ENCODE results near the gene MMRN1.

Gene MMRN1

GRCh38 chr4:89909889-89910288, 15.2 kb downstream of the MMRN1 start:
- Histone ChIP-seq H3K4me1 (ENCODE audit: insufficient read depth, insufficient read length) (no peaks in the 10 kb centered on the region), H3K9ac (ENCODE audit: insufficient read length, low read depth) (no peak overlapping the region), H3K4me3 (ENCODE audit: insufficient read length, low read depth) (no peak overlapping the region), H3K27me3 (ENCODE audit: insufficient read depth, insufficient read length) (no peaks in the 10 kb centered on the region), H3K9me3 (ENCODE audit: insufficient read depth, low read length) (no peaks in the 10 kb centered on the region), H3K36me3 (ENCODE audit: insufficient read depth, insufficient read length, low read length) (no peaks in the 10 kb centered on the region)
- DNase-seq (ENCODE audit: low read depth, low spot score), result no peak
- TF ChIP-seq ZNF274 (IDR thresholded peaks at IDR 0.05; ENCODE audit: low read depth, low read length) (no peak), SUZ12 (IDR thresholded peaks at IDR 0.05; ENCODE audit: extremely low read depth, insufficient read depth, insufficient read length) (no peak), YY1 (IDR thresholded peaks at IDR 0.05; ENCODE audit: insufficient read depth, insufficient read length) (no peak)

GRCh38 chr4:89913623-89914022, 19.0 kb downstream of the MMRN1 start:
- Histone ChIP-seq H3K9ac (ENCODE audit: insufficient read length, low read depth) (no peak overlapping the region), H3K27me3 (ENCODE audit: insufficient read depth, insufficient read length) (no peaks in the 10 kb centered on the region), H3K4me3 (ENCODE audit: insufficient read length, low read depth) (no peak overlapping the region), H3K36me3 (ENCODE audit: insufficient read depth, insufficient read length, low read length) (no peaks in the 10 kb centered on the region), H3K9me3 (ENCODE audit: insufficient read depth, low read length) (no peaks in the 10 kb centered on the region), H3K4me1 (ENCODE audit: insufficient read depth, insufficient read length) (no peaks in the 10 kb centered on the region)
- DNase-seq (ENCODE audit: low read depth, low spot score), result no peak
- no peak for TF ChIP-seq SUZ12 (IDR thresholded peaks at IDR 0.05; ENCODE audit: extremely low read depth, insufficient read depth, insufficient read length)
- TF ChIP-seq ZNF274 (IDR thresholded peaks at IDR 0.05; ENCODE audit: low read depth, low read length), result no peak
- TF ChIP-seq YY1 (IDR thresholded peaks at IDR 0.05; ENCODE audit: insufficient read depth, insufficient read length), result no peak

GRCh38 chr4:89914609-89915550, 20.2 kb downstream of the MMRN1 start:
- Histone ChIP-seq H3K4me1 (ENCODE audit: insufficient read depth, insufficient read length) (no peaks in the 10 kb centered on the region), H3K27me3 (ENCODE audit: insufficient read depth, insufficient read length) (no peaks in the 10 kb centered on the region), H3K9me3 (ENCODE audit: insufficient read depth, low read length) (no peaks in the 10 kb centered on the region), H3K9ac (ENCODE audit: insufficient read length, low read depth) (no peak overlapping the region), H3K36me3 (ENCODE audit: insufficient read depth, insufficient read length, low read length) (no peaks in the 10 kb centered on the region), H3K4me3 (ENCODE audit: insufficient read length, low read depth) (no peak overlapping the region)
- TF ChIP-seq SUZ12 (IDR thresholded peaks at IDR 0.05; ENCODE audit: extremely low read depth, insufficient read depth, insufficient read length) (no peak), YY1 (IDR thresholded peaks at IDR 0.05; ENCODE audit: insufficient read depth, insufficient read length) (no peak), ZNF274 (IDR thresholded peaks at IDR 0.05; ENCODE audit: low read depth, low read length) (no peak)
- DNase-seq (ENCODE audit: low read depth, low spot score), result no peak

DNA sequence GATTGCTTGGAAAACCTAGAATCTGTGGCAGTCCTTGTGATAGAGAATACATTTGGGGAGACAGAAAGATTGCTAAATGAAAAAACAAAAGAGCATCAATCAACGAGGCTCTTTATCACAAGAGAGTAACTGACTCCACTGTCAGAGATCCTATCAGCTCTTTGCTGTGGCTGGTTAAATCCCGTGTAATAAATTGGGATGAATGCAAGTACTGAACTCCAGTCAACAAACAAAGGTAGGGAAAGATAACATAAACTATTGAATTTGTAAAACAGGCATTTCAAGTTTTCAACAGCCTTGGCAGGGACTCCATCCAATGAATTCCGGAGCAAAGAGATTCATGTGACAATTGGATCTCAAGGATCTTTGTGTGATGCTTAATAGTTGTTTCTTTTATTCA, 21.3 kb downstream of the MMRN1 start:
- no peaks in the 10 kb centered on the region for H3K36me3 ChIP-seq (ENCODE audit: insufficient read depth, insufficient read length, low read length)
- H3K4me1 ChIP-seq (ENCODE audit: insufficient read depth, insufficient read length), result no peaks in the 10 kb centered on the region
- H3K9me3 ChIP-seq (ENCODE audit: insufficient read depth, low read length), result no peaks in the 10 kb centered on the region
- H3K9ac ChIP-seq (ENCODE audit: insufficient read length, low read depth), result no peak overlapping the region
- H3K27me3 ChIP-seq (ENCODE audit: insufficient read depth, insufficient read length), result no peaks in the 10 kb centered on the region
- H3K4me3 ChIP-seq (ENCODE audit: insufficient read length, low read depth), result no peak overlapping the region
- no peak for DNase-seq (ENCODE audit: low read depth, low spot score)
- TF ChIP-seq YY1 (IDR thresholded peaks at IDR 0.05; ENCODE audit: insufficient read depth, insufficient read length) (no peak), SUZ12 (IDR thresholded peaks at IDR 0.05; ENCODE audit: extremely low read depth, insufficient read depth, insufficient read length) (no peak), ZNF274 (IDR thresholded peaks at IDR 0.05; ENCODE audit: low read depth, low read length) (no peak)

DNA sequence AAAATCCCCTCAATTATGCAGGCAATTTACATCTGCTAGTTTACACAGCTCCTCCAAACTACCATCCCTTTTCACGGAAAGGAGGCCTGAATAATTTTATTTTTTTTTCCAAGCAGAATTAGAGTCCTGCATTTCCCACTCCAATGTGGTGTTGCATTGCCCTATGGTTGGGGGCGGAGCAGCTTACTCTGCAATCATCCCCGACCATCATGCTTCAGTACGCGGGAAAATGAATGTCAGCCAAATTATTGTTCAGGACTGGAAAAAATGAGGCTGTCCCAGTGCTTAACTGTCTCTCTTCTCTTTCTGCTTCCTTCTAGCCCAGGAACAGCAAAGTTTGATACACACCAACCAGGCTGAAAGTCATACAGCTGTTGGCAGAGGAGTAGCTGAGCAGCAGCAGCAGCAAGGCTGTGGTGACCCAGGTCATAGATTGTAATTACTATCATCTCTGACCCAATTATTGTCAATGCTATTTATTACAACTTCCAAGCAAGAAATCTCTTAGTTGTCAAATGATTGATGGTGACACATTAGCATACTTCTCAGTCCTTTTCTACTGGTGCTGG, 28.3 kb downstream of the MMRN1 start:
- Histone ChIP-seq H3K9ac (ENCODE audit: insufficient read length, low read depth) (no peak overlapping the region), H3K9me3 (ENCODE audit: insufficient read depth, low read length) (no peaks in the 10 kb centered on the region), H3K4me3 (ENCODE audit: insufficient read length, low read depth) (no peak overlapping the region), H3K36me3 (ENCODE audit: insufficient read depth, insufficient read length, low read length) (no peaks in the 10 kb centered on the region), H3K27me3 (ENCODE audit: insufficient read depth, insufficient read length) (no peaks in the 10 kb centered on the region), H3K4me1 (ENCODE audit: insufficient read depth, insufficient read length) (no peaks in the 10 kb centered on the region)
- no peak for DNase-seq (ENCODE audit: low read depth, low spot score)
- TF ChIP-seq ZNF274 (IDR thresholded peaks at IDR 0.05; ENCODE audit: low read depth, low read length) (no peak), SUZ12 (IDR thresholded peaks at IDR 0.05; ENCODE audit: extremely low read depth, insufficient read depth, insufficient read length) (no peak), YY1 (IDR thresholded peaks at IDR 0.05; ENCODE audit: insufficient read depth, insufficient read length) (no peak)

- no peak for TF ChIP-seq YY1 (IDR thresholded peaks at IDR 0.05; ENCODE audit: insufficient read depth, insufficient read length)
- no peaks in the 10 kb centered on the region for H3K4me1 ChIP-seq (ENCODE audit: insufficient read depth, insufficient read length)
- H3K9me3 ChIP-seq (ENCODE audit: insufficient read depth, low read length), result no peaks in the 10 kb centered on the region
- no peaks in the 10 kb centered on the region for H3K36me3 ChIP-seq (ENCODE audit: insufficient read depth, insufficient read length, low read length)
- H3K4me3 ChIP-seq (ENCODE audit: insufficient read length, low read depth), result no peak overlapping the region
- DNase-seq (ENCODE audit: low read depth, low spot score), result no peak
- H3K9ac ChIP-seq (ENCODE audit: insufficient read length, low read depth), result no peak overlapping the region
- H3K27me3 ChIP-seq (ENCODE audit: insufficient read depth, insufficient read length), result no peaks in the 10 kb centered on the region
Observed at GRCh38 chr4:89928838-89929237, 34.2 kb downstream of the MMRN1 start.

- DNase-seq (ENCODE audit: low read depth, low spot score), result no peak
- H3K4me3 ChIP-seq (ENCODE audit: insufficient read length, low read depth), result no peak overlapping the region
- no peaks in the 10 kb centered on the region for H3K36me3 ChIP-seq (ENCODE audit: insufficient read depth, insufficient read length, low read length)
- no peaks in the 10 kb centered on the region for H3K4me1 ChIP-seq (ENCODE audit: insufficient read depth, insufficient read length)
- H3K9me3 ChIP-seq (ENCODE audit: insufficient read depth, low read length), result no peaks in the 10 kb centered on the region
- TF ChIP-seq SUZ12 (IDR thresholded peaks at IDR 0.05; ENCODE audit: extremely low read depth, insufficient read depth, insufficient read length), result no peak
- TF ChIP-seq ZNF274 (IDR thresholded peaks at IDR 0.05; ENCODE audit: low read depth, low read length), result no peak
- TF ChIP-seq YY1 (IDR thresholded peaks at IDR 0.05; ENCODE audit: insufficient read depth, insufficient read length), result no peak
- no peak overlapping the region for H3K9ac ChIP-seq (ENCODE audit: insufficient read length, low read depth)
- no peaks in the 10 kb centered on the region for H3K27me3 ChIP-seq (ENCODE audit: insufficient read depth, insufficient read length)
Observed at GRCh38 chr4:89929425-89930159, 34.9 kb downstream of the MMRN1 start.

All from NT2/D1 (cell line).